Measurements from ENCODE around the gene HNF1B. TPM values are rescaled to one million over a fixed set of nuclear protein-coding genes. Genes with fewer than 3 reads are reported as not detected.

The HNF1B gene
- total and polyA plus RNA-seq, 10 of the 15 experiments (the other 5 are each of a cell fraction or from before 2014, with no cell fraction given): 0.51 to 12.7 (median 1.9) TPM

DNA sequence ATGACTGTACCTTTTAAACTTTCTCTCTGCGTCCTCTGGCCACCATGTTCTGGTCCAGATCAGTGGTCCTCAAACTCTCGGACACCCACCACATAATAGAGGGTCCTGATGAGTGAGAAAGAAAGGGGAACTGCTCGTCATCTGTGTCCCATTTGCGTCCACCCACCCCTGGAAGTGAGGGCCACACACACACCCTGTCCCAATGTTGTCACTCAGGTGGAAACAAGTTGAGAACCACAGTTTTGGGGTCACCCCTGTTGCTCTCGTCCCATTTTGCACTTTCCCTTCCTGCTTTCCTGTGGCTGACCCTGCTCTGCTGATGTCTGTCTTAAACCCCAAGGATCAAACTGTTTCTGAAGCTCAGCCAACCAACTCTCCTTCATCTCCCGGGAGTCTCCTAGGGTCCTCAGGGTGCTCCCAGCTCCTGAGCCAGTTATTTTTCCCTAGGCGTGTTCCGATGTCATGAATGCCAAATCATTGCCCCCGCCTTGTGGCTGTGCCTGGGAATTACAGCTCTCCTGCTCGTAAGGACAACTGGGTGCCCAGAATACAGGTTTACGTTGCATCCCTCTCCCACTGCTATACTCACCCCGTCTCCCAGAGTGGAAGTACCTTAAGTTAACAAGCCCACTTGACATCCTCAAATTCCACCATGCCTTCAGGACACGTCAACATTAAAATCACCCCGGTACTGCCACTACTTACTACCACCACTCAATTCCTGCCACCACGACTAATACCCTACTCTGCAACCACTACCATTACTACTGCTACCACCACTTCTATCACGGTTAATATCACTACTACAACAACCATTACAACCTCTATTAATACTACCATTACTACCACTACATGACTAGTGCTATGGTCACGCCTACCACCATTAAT, 26.0 kb upstream of the HNF1B start (continued):
- TF ChIP-seq SPI1 (IDR thresholded peaks at IDR 0.05; ENCODE audit: borderline replicate concordance, insufficient read depth, low read depth, low read length): peak; percentile 79
- TF ChIP-seq HDGF (IDR thresholded peaks at IDR 0.05): 0 out of 2 replicates have a peak, but pooled peaks have one; percentile 32
- TF ChIP-seq JUNB (IDR thresholded peaks at IDR 0.05): 0 out of 2 replicates have a peak, but pooled peaks have one; percentile 15
- no peak for TF ChIP-seq SKIL (IDR thresholded peaks at IDR 0.05; ENCODE audit: low read depth, poor library complexity, severe bottlenecking)

GRCh38 chr17:37769050-37769449, 24.2 kb upstream of the HNF1B start:
- Histone ChIP-seq H3K27ac (ENCODE audit: control insufficient read depth, insufficient read depth) (peak overlapping the region; percentile 46), H3K4me3 (no peak overlapping the region), H3K36me3 (ENCODE audit: control insufficient read depth in 2 of 2, insufficient read depth in 2 of 2, low read length in 1 of 2) (no peaks in the 10 kb centered on the region), H4K20me1 (ENCODE audit: control insufficient read depth, insufficient read depth) (no peaks in the 10 kb centered on the region), H3K79me2 (ENCODE audit: control insufficient read depth, insufficient read depth, low read length) (no peaks in the 10 kb centered on the region), H3K4me2 (ENCODE audit: control insufficient read depth, insufficient read depth) (peak overlapping the region; percentile 57), H3K9ac (ENCODE audit: control insufficient read depth, insufficient read depth, low read length) (no peak overlapping the region), H2AFZ (ENCODE audit: control insufficient read depth, low read depth, low read length) (no peak overlapping the region), H3K9me3 (replicated peaks; ENCODE audit: control insufficient read depth, insufficient read depth, low read length) (peaks cover 4% of the 10 kb centered on the region), H3K4me1 (ENCODE audit: control insufficient read depth, insufficient read depth, low read length) (peaks cover 57% of the 10 kb centered on the region), H3K27me3 (replicated peaks in 1 of 2; ENCODE audit: control insufficient read depth in 2 of 2, insufficient read depth in 2 of 2, low read length in 1 of 2) (no peaks in the 10 kb centered on the region)
- in situ Hi-C loops (cut with MboI) (no loop called here), intact Hi-C loops (cut with micrococcal nuclease; ENCODE audit: unreplicated experiment) (loop anchor here (2.0 kb wide), 1 partner anchor 24 kb away; the partner anchor contains the start of gene HNF1B)
- CTCF ChIA-PET: interaction anchor here (1.3 to 5.6 kb wide), 11 partner anchors 10 to 124 kb away, joined by 3 to 79 read pairs (median 16); partner anchors contain the start of gene HNF1B
- RAD21 ChIA-PET (ENCODE audit: unreplicated experiment): interaction anchor here (1.1 to 3.5 kb wide), 8 partner anchors 14 to 60 kb away, joined by 4 to 40 read pairs (median 9); partner anchors contain the start of gene HNF1B
- no peak for DNase-seq (ENCODE audit: low read depth, low spot score)
- SMC1A ChIA-PET (ENCODE audit: uncharacterized antibody, unreplicated experiment): interaction anchor here (1.3 to 12.0 kb wide), 11 partner anchors 10 to 242 kb away, joined by 3 to 167 read pairs (median 21); partner anchors contain the start of gene HNF1B
- WGBS (ENCODE audit: insufficient coverage, insufficient replicate concordance, low lambda C conversion rate, missing lambda C conversion rate): 3% methylated on average over 6 of the region's 6 CpGs
- peak; percentile 61 for ATAC-seq
- POLR2A ChIA-PET: interaction anchor here (1.4 to 7.5 kb wide), 3 partner anchors 10 to 23 kb away, joined by 4 to 44 read pairs (median 9); partner anchors contain the start of gene HNF1B
- BruUV-seq (replicated peaks): TSS peak; percentile 47
- FAIRE-seq: no peak
- TF ChIP-seq TCF12 (IDR thresholded peaks at IDR 0.05; ENCODE audit: low read depth, low read length) (no peak), CEBPZ (IDR thresholded peaks at IDR 0.05; ENCODE audit: low read depth, low read length) (no peak), USF1 (IDR thresholded peaks at IDR 0.05; ENCODE audit: borderline replicate concordance, extremely low read length, insufficient read depth, low read depth, low read length) (no peak), SREBF2 (IDR thresholded peaks at IDR 0.05; ENCODE audit: low read length) (no peak), RELB (IDR thresholded peaks at IDR 0.05; ENCODE audit: low read depth) (peak; percentile 39; the same call in 1 of the 2 replicates), EGR1 (IDR thresholded peaks at IDR 0.05; ENCODE audit: borderline replicate concordance in 1 of 2, low read depth in 2 of 2, low read length in 2 of 2) (no peak), JUND (IDR thresholded peaks at IDR 0.05; ENCODE audit: low read depth, low read length) (no peak)
